Measurements from ENCODE around the gene FLNA. TPM values are rescaled to one million over a fixed set of nuclear protein-coding genes. Genes with fewer than 3 reads are reported as not detected.

The FLNA gene
- total RNA-seq, 1 donor from 2014 or later = 2,809 TPM

DNA sequence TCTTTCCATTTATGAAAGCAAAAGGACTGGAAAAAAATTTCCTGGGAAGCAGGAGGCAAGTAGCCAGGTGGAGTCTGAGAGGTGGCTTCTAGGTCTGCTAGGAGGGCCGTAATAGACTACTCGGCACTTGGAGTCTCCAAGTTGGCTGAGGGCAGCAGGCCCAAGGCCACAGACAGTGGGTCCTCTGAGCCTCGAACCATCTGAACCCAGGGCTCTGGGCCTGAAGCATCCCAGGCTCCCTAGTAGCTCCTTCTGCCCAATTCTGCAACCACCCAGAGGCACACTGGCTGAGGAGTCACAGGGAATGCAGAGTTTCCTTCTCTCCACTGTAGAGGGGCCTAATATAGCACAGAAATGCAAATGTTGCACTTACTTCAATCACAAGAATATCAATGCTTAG lies 59.0 kb downstream of the FLNA start:
- H3K4me1 ChIP-seq (ENCODE audit: insufficient read depth, low read length) = no peaks in the 10 kb centered on the region
- no peaks in the 10 kb centered on the region for H3K4me1 Mint-ChIP-seq (ENCODE audit: low read depth, unreplicated experiment)
- no peaks in the 10 kb centered on the region for H3K36me3 ChIP-seq (ENCODE audit: insufficient read depth, low read length)
- H3K36me3 Mint-ChIP-seq (ENCODE audit: low read depth, unreplicated experiment) = no peaks in the 10 kb centered on the region
- no peaks in the 10 kb centered on the region for H4K20me1 ChIP-seq (ENCODE audit: insufficient read depth, low read length)
- no peaks in the 10 kb centered on the region for H3K79me2 ChIP-seq (ENCODE audit: insufficient read depth, low read length)
- H2AFZ ChIP-seq (ENCODE audit: low read depth, low read length) = no peak overlapping the region
- H3K27ac ChIP-seq (ENCODE audit: low read depth, low read length) = no peak overlapping the region
- no peaks in the 10 kb centered on the region for H3K9me3 ChIP-seq (ENCODE audit: insufficient read depth, low read depth, low read length)
- DNase-seq (ENCODE audit: low read depth) (no peak), FAIRE-seq (no peak)
- no peaks in the 10 kb centered on the region for H3K9me3 Mint-ChIP-seq (ENCODE audit: unreplicated experiment)
- no peak overlapping the region for H3K4me2 ChIP-seq (ENCODE audit: low read length)
- H3K27me3 Mint-ChIP-seq (ENCODE audit: low read depth, unreplicated experiment) = peaks cover 9% of the 10 kb centered on the region
- H3K9ac ChIP-seq (ENCODE audit: low read length) = no peak overlapping the region
- no peak overlapping the region for H3K4me3 Mint-ChIP-seq (ENCODE audit: unreplicated experiment)
- H3K27ac Mint-ChIP-seq (ENCODE audit: unreplicated experiment) = no peak overlapping the region
- peaks cover 2% of the 10 kb centered on the region for H3K27me3 ChIP-seq (ENCODE audit: insufficient read depth, low read length)
- TF ChIP-seq, protein P1, sequence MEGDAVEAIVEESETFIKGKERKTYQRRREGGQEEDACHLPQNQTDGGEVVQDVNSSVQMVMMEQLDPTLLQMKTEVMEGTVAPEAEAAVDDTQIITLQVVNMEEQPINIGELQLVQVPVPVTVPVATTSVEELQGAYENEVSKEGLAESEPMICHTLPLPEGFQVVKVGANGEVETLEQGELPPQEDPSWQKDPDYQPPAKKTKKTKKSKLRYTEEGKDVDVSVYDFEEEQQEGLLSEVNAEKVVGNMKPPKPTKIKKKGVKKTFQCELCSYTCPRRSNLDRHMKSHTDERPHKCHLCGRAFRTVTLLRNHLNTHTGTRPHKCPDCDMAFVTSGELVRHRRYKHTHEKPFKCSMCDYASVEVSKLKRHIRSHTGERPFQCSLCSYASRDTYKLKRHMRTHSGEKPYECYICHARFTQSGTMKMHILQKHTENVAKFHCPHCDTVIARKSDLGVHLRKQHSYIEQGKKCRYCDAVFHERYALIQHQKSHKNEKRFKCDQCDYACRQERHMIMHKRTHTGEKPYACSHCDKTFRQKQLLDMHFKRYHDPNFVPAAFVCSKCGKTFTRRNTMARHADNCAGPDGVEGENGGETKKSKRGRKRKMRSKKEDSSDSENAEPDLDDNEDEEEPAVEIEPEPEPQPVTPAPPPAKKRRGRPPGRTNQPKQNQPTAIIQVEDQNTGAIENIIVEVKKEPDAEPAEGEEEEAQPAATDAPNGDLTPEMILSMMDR (IDR thresholded peaks at IDR 0.05; ENCODE audit: insufficient read depth, low read depth, low read length) = no peak
- no peak for TF ChIP-seq EZH2 (IDR thresholded peaks at IDR 0.05; ENCODE audit: insufficient read depth, low read length)
- no peak overlapping the region for H3K4me3 ChIP-seq (ENCODE audit: insufficient read depth, low read depth, low read length)

DNA sequence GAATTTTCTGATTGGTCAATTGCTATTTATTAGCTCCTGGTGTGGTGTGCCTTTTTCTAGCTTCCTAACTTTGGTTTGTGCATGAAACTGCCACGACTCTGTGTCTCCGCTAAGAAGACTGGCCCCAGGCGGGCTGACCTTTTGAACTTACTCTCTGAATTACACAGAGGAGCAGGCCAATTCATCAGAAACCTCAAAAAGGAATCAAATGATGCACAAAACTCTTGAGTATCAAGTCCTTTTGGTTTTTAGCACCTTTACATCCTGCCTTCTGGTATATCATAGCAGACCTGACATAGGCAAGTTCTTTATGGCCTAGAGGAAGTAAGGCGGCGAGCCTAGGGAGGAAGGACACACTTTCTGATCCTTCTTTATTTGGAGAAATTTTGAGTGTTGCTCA lies 61.3 kb downstream of the FLNA start:
- no peak overlapping the region for H3K4me2 ChIP-seq (ENCODE audit: low read length)
- H3K27me3 ChIP-seq (ENCODE audit: insufficient read depth, low read length) = no peaks in the 10 kb centered on the region
- no peak for DNase-seq (ENCODE audit: low read depth)
- H3K36me3 Mint-ChIP-seq (ENCODE audit: low read depth, unreplicated experiment) = no peaks in the 10 kb centered on the region
- H3K9me3 Mint-ChIP-seq (ENCODE audit: unreplicated experiment) = no peaks in the 10 kb centered on the region
- no peak overlapping the region for H3K27ac Mint-ChIP-seq (ENCODE audit: unreplicated experiment)
- no peaks in the 10 kb centered on the region for H3K9me3 ChIP-seq (ENCODE audit: insufficient read depth, low read depth, low read length)
- H3K4me1 Mint-ChIP-seq (ENCODE audit: low read depth, unreplicated experiment) = no peaks in the 10 kb centered on the region
- peak; percentile 17 for FAIRE-seq
- no peak overlapping the region for H3K27ac ChIP-seq (ENCODE audit: low read depth, low read length)
- no peaks in the 10 kb centered on the region for H3K36me3 ChIP-seq (ENCODE audit: insufficient read depth, low read length)
- H3K27me3 Mint-ChIP-seq (ENCODE audit: low read depth, unreplicated experiment) = peaks cover 3% of the 10 kb centered on the region
- TF ChIP-seq, protein P1 (IDR thresholded peaks at IDR 0.05; ENCODE audit: insufficient read depth, low read depth, low read length) = no peak
- no peak for TF ChIP-seq EZH2 (IDR thresholded peaks at IDR 0.05; ENCODE audit: insufficient read depth, low read length)
- no peaks in the 10 kb centered on the region for H3K79me2 ChIP-seq (ENCODE audit: insufficient read depth, low read length)
- no peaks in the 10 kb centered on the region for H4K20me1 ChIP-seq (ENCODE audit: insufficient read depth, low read length)
- H3K4me3 Mint-ChIP-seq (ENCODE audit: unreplicated experiment) = no peak overlapping the region
- H3K9ac ChIP-seq (ENCODE audit: low read length) = no peak overlapping the region
- H2AFZ ChIP-seq (ENCODE audit: low read depth, low read length) = no peak overlapping the region
- H3K4me3 ChIP-seq (ENCODE audit: insufficient read depth, low read depth, low read length) = no peak overlapping the region
- H3K4me1 ChIP-seq (ENCODE audit: insufficient read depth, low read length) = no peaks in the 10 kb centered on the region

- no peaks in the 10 kb centered on the region for H3K9me3 Mint-ChIP-seq (ENCODE audit: unreplicated experiment)
- no peak for FAIRE-seq
- DNase-seq (ENCODE audit: low read depth) = no peak
Measured at GRCh38 chrX:154312116-154312515, 62.3 kb downstream of the FLNA start.

More at GRCh38 chrX:154312116-154312515, 62.3 kb downstream of the FLNA start:
- Histone ChIP-seq H3K9ac (ENCODE audit: low read length) (no peak overlapping the region), H3K79me2 (ENCODE audit: insufficient read depth, low read length) (no peaks in the 10 kb centered on the region), H3K27ac (ENCODE audit: low read depth, low read length) (no peak overlapping the region), H3K27me3 (ENCODE audit: insufficient read depth, low read length) (no peaks in the 10 kb centered on the region), H3K9me3 (ENCODE audit: insufficient read depth, low read depth, low read length) (no peaks in the 10 kb centered on the region), H2AFZ (ENCODE audit: low read depth, low read length) (no peak overlapping the region), H4K20me1 (ENCODE audit: insufficient read depth, low read length) (no peaks in the 10 kb centered on the region), H3K4me1 (ENCODE audit: insufficient read depth, low read length) (no peaks in the 10 kb centered on the region), H3K36me3 (ENCODE audit: insufficient read depth, low read length) (no peaks in the 10 kb centered on the region), H3K4me2 (ENCODE audit: low read length) (no peak overlapping the region), H3K4me3 (ENCODE audit: insufficient read depth, low read depth, low read length) (no peak overlapping the region)
- no peak overlapping the region for H3K27ac Mint-ChIP-seq (ENCODE audit: unreplicated experiment)
- peaks cover 3% of the 10 kb centered on the region for H3K27me3 Mint-ChIP-seq (ENCODE audit: low read depth, unreplicated experiment)
- no peaks in the 10 kb centered on the region for H3K36me3 Mint-ChIP-seq (ENCODE audit: low read depth, unreplicated experiment)
- H3K4me1 Mint-ChIP-seq (ENCODE audit: low read depth, unreplicated experiment) = no peaks in the 10 kb centered on the region
- TF ChIP-seq, protein P1 (IDR thresholded peaks at IDR 0.05; ENCODE audit: insufficient read depth, low read depth, low read length) = no peak
- no peak for TF ChIP-seq EZH2 (IDR thresholded peaks at IDR 0.05; ENCODE audit: insufficient read depth, low read length)
- H3K4me3 Mint-ChIP-seq (ENCODE audit: unreplicated experiment) = no peak overlapping the region

Data from astrocyte (in vitro differentiated cells and primary cell).